Activated CD4-positive, alpha-beta T cell treated with anti-CD3 and anti-CD28 coated beads, Interleukin-2, Interleukin-4, amounts not matched to agents 100 ng/mL and 50 ng/mL, durations not matched to agents 16 hours and 8 hours (primary cell): ENCODE measurements around the gene GAL3ST3.
"Not testable (repeated sequence)": the region's sequence is repeated elsewhere in the genome, so short reads cannot be mapped to it uniquely, and the experiment has no call there.

ENCODE experiments used
- DNase-seq: peaks from one replicate; pipeline ENCODE4 v3.0.0-alpha.2; 2020; ENCODE audit warnings: low spot score

Gene GAL3ST3

GRCh38 chr11:66044757-66045156 lies 4.2 kb downstream of the GAL3ST3 start:
- DNase-seq, result no peak

- no peak for DNase-seq
Measured at GRCh38 chr11:66042996-66043906, 5.7 kb downstream of the GAL3ST3 start.

GRCh38 chr11:66042227-66042995 lies 6.5 kb downstream of the GAL3ST3 start:
- DNase-seq, result no peak

- DNase-seq, result no peak
Measured at GRCh38 chr11:66039765-66040164, 9.2 kb downstream of the GAL3ST3 start.

GRCh38 chr11:66037327-66037726 lies 11.6 kb downstream of the GAL3ST3 start:
- no peak for DNase-seq

GRCh38 chr11:66036334-66036710 lies 12.6 kb downstream of the GAL3ST3 start:
- DNase-seq, result no peak

- no peak for DNase-seq
Measured at GRCh38 chr11:66035653-66036333, 13.2 kb downstream of the GAL3ST3 start.

- DNase-seq, result no peak
Measured at GRCh38 chr11:66032957-66033735, 15.8 kb downstream of the GAL3ST3 start.

GRCh38 chr11:66026017-66026529 lies 22.9 kb downstream of the GAL3ST3 start, which contains the start of gene CATSPER1:
CATSPER1 (minus strand) TSS chr11:66026479; CDS start chr11:66026379, 100 bp downstream.
- DNase-seq, result no peak

- not testable (repeated sequence) for DNase-seq
Measured at GRCh38 chr11:66023186-66023440, 25.8 kb downstream of the GAL3ST3 start.

- peak; percentile 75 for DNase-seq
Measured at GRCh38 chr11:66022401-66023185, 26.4 kb downstream of the GAL3ST3 start.

GRCh38 chr11:66020618-66021357 lies 28.2 kb downstream of the GAL3ST3 start:
- DNase-seq, result peak; percentile 26

GRCh38 chr11:66020212-66020611 lies 28.7 kb downstream of the GAL3ST3 start:
- no peak for DNase-seq

GRCh38 chr11:66017321-66017720 lies 31.6 kb downstream of the GAL3ST3 start:
- DNase-seq, result no peak

GRCh38 chr11:66016793-66017177 lies 32.2 kb downstream of the GAL3ST3 start:
- no peak for DNase-seq

- no peak for DNase-seq
Measured at GRCh38 chr11:66015936-66016792, 32.8 kb downstream of the GAL3ST3 start.

- DNase-seq, result no peak
Measured at GRCh38 chr11:66015454-66015881, 33.5 kb downstream of the GAL3ST3 start.

GRCh38 chr11:66014804-66015453 lies 34.0 kb downstream of the GAL3ST3 start:
- DNase-seq, result no peak

- no peak for DNase-seq
Measured at GRCh38 chr11:66013762-66014100, 35.2 kb downstream of the GAL3ST3 start.
